Endodermal cell (in vitro differentiated cells): ENCODE measurements around the gene PFN2. TPM values are rescaled to one million over a fixed set of nuclear protein-coding genes. Genes with fewer than 3 reads are reported as not detected.

Source experiments
- DNase-seq: peaks from one replicate; pipeline ENCODE4 v3.0.0-alpha.2; 2017
- H3K27ac ChIP-seq: 2 replicates; pipeline ENCODE4 v1.5.1; 2013; ENCODE audit warnings: mild to moderate bottlenecking, low read depth, low read length, moderate library complexity
- H3K27me3 ChIP-seq: 2 replicates; pipeline ENCODE4 v1.6.1; 2013; ENCODE audit warnings: mild to moderate bottlenecking, low read length, moderate library complexity; ENCODE audit not compliant: insufficient read depth, control insufficient read depth, poor library complexity, severe bottlenecking
- H3K36me3 ChIP-seq: 2 replicates; pipeline ENCODE4 v1.7.0; 2013; ENCODE audit warnings: mild to moderate bottlenecking, low read length, moderate library complexity; ENCODE audit not compliant: control insufficient read depth, insufficient read depth
- H3K4me1 ChIP-seq: one replicate; pipeline ENCODE4 v1.7.0; 2013; ENCODE audit warnings: low read length; ENCODE audit not compliant: control insufficient read depth, insufficient read depth
- H3K4me3 ChIP-seq: 2 replicates; pipeline ENCODE4 v1.5.1; 2013; ENCODE audit warnings: mild to moderate bottlenecking, low read length, moderate library complexity
- H3K9ac ChIP-seq: 2 replicates; pipeline ENCODE4 v1.6.1; 2013; ENCODE audit warnings: mild to moderate bottlenecking, low read length, moderate library complexity; ENCODE audit not compliant: poor library complexity, severe bottlenecking; ENCODE audit errors: extremely low read depth
- H3K9me3 ChIP-seq: 2 replicates; pipeline ENCODE4 v1.6.1; 2013; ENCODE audit warnings: mild to moderate bottlenecking, low read length, moderate library complexity; ENCODE audit not compliant: control insufficient read depth
- H3K27ac Mint-ChIP-seq: 2 replicates; pipeline ENCODE4 v1.8.0; 2020; ENCODE audit warnings: mixed read lengths
- H3K27me3 Mint-ChIP-seq: 2 replicates; pipeline ENCODE4 v1.8.0; 2021; ENCODE audit warnings: mild to moderate bottlenecking, mixed read lengths; ENCODE audit not compliant: insufficient read depth
- H3K36me3 Mint-ChIP-seq: 2 replicates; pipeline ENCODE4 v1.8.0; 2020; ENCODE audit warnings: low read depth, mixed read lengths
- H3K4me1 Mint-ChIP-seq: 2 replicates; pipeline ENCODE4 v1.8.0; 2020; ENCODE audit warnings: mixed read lengths
- H3K4me3 Mint-ChIP-seq: 2 replicates; pipeline ENCODE4 v1.8.0; 2020; ENCODE audit warnings: mild to moderate bottlenecking, moderate library complexity, mixed read lengths
- H3K9me3 Mint-ChIP-seq: 2 replicates; pipeline ENCODE4 v1.8.0; 2020; ENCODE audit warnings: mild to moderate bottlenecking, mixed read lengths
- CTCF ChIP-seq: fragments of 200-600 bp; sonication (generic); conservative IDR thresholded peaks from 2 replicates; pipeline ENCODE4 v1.5.0; 2021; ENCODE audit warnings: antibody characterized with exemption, mild to moderate bottlenecking
- WGBS, 2 experiments: methylation state at CpG; one replicate each; pipeline versions ENCODE4 v1.1.5 to v1.1.7; 2013; ENCODE audit warnings: missing lambda C conversion rate in 2 of 2, mixed read lengths in 1 of 2; ENCODE audit not compliant: insufficient coverage in 1 of 2, insufficient read length in 1 of 2; 5-methylcytosine and 5-hydroxymethylcytosine counted together
- total RNA-seq, 2 donors: library from RNA; stranded (reverse); fragmentation: NEBNext Ultra II Directional in 1 of 2; extraction: Animal tissue kit (Norgen Biotek cat#: 25700) in 1 of 2; gene quantifications; 2 replicates in 1 of 2; 3 replicates in 1 of 2; pipeline ENCODE4 v1.2.1, GENCODE V29; 2021

PFN2 gene
- total RNA-seq, 2 donors from 2014 or later = 144 to 157 TPM

DNA sequence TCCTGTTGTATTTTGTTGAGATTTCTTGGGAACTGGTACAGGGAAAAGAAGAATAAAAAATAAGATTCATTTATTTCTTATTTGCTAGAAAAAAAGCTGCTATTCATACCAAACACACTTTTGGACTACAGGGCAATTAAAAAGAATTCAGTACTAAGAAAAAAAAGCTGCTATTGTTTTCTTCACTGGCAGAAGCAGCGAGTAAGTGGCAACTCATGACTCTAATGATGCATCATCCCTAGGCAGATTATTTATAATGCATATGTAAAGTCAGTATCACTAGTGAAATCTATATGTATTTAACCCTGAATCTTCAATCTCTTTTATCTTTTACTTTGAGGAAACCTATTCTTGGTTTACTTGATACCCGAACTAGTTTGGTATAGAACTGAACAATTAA, 15.2 kb downstream of the PFN2 start:
- Histone ChIP-seq H3K9me3 (peaks cover 15% of the 10 kb centered on the region), H3K9ac (no peak overlapping the region), H3K27ac (no peak overlapping the region), H3K4me1 (no peaks in the 10 kb centered on the region), H3K27me3 (no peaks in the 10 kb centered on the region), H3K4me3 (no peak overlapping the region), H3K36me3 (peaks cover 82% of the 10 kb centered on the region)
- Mint-ChIP-seq H3K9me3 (peaks cover 3% of the 10 kb centered on the region), H3K36me3 (peaks cover 32% of the 10 kb centered on the region), H3K27ac (no peak overlapping the region), H3K27me3 (no peaks in the 10 kb centered on the region), H3K4me3 (no peak overlapping the region), H3K4me1 (peaks cover 3% of the 10 kb centered on the region)
- TF ChIP-seq CTCF = no peak
- DNase-seq = no peak
- WGBS, 2 experiments = 82 to 84% methylated on average over 1 to 2 of the region's 2 CpGs

DNA sequence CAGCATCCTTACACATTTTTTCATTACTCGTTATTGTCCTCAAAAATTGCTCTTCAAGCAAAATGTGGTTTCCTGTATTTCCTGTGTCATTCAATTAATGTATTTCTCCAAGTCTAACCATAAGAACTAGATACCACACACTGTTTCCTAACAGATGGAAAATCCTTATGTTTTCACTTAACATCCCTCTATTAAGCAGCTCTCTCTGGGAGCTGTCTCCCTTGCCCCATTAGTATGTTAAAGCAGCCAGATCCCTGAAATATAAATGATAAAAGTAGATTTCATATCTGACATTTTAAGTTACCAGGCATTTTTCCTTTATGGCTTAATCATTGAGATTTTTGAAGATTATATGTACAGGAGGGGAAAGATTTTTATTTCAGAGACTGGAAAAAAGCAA, 15.9 kb downstream of the PFN2 start:
- Histone ChIP-seq H3K9ac (no peak overlapping the region), H3K36me3 (peaks cover 89% of the 10 kb centered on the region), H3K4me3 (no peak overlapping the region), H3K27me3 (no peaks in the 10 kb centered on the region), H3K4me1 (no peaks in the 10 kb centered on the region), H3K27ac (no peak overlapping the region), H3K9me3 (peaks cover 21% of the 10 kb centered on the region)
- 93 to 100% methylated on average over 1 of the region's 1 CpG for WGBS, 2 experiments
- Mint-ChIP-seq H3K9me3 (peaks cover 3% of the 10 kb centered on the region), H3K36me3 (peaks cover 34% of the 10 kb centered on the region), H3K27ac (no peak overlapping the region), H3K27me3 (no peaks in the 10 kb centered on the region), H3K4me3 (no peak overlapping the region), H3K4me1 (peaks cover 3% of the 10 kb centered on the region)
- DNase-seq = no peak
- no peak for TF ChIP-seq CTCF

- H3K27me3 Mint-ChIP-seq = no peaks in the 10 kb centered on the region
- Histone ChIP-seq H3K36me3 (peaks cover 70% of the 10 kb centered on the region), H3K9me3 (peaks cover 71% of the 10 kb centered on the region), H3K9ac (no peak overlapping the region), H3K4me1 (no peaks in the 10 kb centered on the region), H3K27me3 (no peaks in the 10 kb centered on the region), H3K4me3 (no peak overlapping the region), H3K27ac (no peak overlapping the region)
- WGBS, 2 experiments = 100% methylated on average over 2 of the region's 2 CpGs; no CpG with 5 or more reads in 1 of the 2 experiments
- TF ChIP-seq CTCF = no peak
- no peak for DNase-seq
- H3K9me3 Mint-ChIP-seq = peaks cover 47% of the 10 kb centered on the region
- no peak overlapping the region for H3K4me3 Mint-ChIP-seq
- H3K27ac Mint-ChIP-seq = no peak overlapping the region
- H3K4me1 Mint-ChIP-seq = no peaks in the 10 kb centered on the region
- peaks cover 77% of the 10 kb centered on the region for H3K36me3 Mint-ChIP-seq
Observed at GRCh38 chr3:149949181-149949580, 21.5 kb downstream of the PFN2 start.
